ENCODE results near the gene QPRT.
"Not testable (repeated sequence)": the region's sequence is repeated elsewhere in the genome, so short reads cannot be mapped to it uniquely, and the experiment has no call there.

The QPRT gene

DNA sequence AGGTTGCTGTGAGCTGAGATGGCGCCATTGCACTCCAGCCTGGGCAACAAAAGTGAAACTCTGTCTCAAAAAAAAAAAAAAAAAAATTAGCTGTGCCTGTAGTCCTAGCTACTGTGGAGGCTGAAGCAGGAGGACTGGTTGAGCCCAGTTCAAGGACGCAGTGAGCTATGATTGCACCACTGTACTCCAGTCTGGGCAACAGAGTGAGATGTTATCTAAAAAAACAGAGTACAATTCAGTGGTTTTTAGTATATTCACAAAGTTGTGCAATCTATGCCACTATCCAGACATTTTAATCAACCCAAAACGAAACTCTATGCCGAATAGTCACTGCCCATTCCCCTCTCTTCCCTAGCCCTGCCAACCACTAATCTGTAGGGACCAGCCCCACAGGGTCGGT is 41.7 kb downstream of the QPRT start:
- DNase-seq, result no peak

DNA sequence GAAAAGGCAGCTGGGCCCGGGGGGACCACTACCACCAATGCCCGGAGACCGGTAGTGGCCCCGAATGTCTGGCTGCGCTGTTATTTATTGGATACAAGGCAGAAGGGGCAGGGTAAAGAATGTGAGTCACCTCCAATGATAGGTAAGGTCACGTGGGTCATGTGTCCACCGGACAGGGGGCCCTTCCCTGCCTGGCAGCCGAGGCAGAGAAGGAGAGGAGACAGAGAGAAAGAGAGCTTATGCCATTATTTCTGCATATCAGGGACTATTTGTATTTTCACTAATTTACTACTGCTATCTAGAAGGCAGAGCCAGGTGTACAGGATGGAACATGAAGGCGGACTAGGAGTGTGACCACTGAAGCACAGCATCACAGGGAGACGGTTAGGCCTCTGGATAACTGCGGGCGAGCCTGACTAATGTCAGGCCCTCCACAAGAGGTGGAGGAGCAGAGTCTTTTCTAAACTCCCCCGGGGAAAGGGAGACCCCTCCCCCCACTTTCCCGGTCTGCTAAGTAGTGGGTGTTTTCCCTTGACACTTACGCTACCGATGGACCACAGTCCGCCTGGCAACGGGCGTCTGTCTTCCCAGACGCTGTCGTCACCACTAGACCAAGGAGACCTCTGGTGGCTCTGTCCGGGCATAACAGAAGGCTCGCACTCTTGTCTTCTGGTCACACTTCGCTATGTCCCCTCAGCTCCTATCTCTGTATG is 42.3 kb downstream of the QPRT start:
- DNase-seq, result peak; percentile 59

DNA sequence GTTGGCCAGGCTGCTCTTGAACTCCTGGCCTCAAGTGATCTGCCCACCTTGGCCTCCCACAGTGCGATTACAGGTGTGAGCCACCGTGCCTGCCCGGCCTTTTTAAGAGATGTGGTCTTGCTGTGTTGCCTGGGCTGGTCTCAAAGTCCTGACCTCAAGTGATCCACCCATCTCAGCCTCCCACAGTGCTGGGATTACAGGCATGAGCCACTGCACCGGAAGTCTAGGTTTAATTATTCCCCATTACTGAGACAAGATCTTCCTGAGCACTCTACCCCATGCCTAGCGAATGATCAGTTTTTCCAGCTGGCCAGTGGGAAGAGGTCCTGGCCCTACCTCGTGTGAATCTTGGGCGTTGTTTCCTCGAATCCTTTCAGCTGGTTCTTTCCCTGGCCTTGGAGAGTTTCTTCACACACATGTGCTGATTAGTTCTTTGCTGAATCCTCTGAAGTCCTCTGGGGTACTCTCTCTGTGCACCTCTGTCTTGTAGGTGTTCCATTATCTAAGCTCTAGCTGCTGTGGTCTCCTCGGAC is 47.9 kb downstream of the QPRT start:
- DNase-seq, result no peak

DNA sequence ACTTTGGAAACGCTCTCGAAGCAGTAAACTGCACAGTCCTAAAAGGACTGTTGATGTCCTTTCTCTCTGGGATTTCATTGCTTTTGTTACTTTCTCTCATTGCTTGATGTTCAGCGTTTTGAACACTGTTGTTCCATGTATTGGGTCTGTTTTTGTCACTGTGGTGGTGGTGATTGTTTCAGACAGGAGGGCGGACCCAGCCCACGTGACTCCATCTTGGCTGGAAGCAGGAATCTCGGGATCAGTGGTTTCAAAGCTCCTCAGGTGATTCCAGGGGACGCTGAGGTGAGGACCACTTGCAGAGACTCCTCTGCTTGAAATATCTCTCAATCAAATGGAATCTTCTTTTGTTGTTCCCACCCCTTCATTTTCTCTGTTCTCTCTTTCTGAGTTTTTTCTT is 48.5 kb downstream of the QPRT start:
- no peak for DNase-seq

DNA sequence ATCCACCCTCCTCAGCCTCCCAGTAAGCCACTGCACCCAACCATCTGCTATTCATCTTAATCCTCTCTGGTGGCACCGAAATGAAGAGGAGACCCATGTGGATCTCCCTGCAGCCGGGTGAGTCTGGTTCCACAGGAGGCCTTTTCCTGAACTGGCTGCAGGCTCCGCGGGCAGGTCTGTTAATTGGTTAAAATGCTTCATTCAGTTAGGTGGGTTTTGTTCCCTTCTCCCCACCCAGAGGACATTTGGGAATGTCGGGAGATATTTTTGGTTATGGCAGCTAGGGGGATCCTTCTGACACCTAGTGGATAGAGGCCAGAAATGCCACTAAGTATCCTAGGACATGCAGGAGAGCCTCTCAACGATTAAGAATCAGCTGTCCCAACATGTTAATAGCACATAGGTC is 50.1 kb downstream of the QPRT start:
- no peak for DNase-seq

DNA sequence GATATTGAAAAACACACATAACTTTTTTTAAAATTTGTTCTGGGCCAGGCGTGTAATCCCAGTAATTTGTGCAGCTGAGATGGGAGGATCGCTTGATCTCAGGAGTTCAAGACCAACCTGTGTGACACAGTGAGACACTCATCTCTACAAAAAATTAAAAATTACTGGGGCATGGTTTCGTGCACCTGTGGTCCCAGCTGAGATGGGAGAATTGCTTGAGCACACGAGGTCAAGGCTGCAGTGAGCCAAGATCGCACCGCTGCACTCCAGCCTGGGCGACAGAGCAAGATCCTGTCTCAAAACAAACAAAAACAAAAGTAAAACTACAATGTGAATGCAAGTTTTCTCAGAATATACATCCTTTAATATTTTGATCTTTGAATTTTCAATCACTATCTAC is 51.7 kb downstream of the QPRT start:
- no peak for DNase-seq

DNA sequence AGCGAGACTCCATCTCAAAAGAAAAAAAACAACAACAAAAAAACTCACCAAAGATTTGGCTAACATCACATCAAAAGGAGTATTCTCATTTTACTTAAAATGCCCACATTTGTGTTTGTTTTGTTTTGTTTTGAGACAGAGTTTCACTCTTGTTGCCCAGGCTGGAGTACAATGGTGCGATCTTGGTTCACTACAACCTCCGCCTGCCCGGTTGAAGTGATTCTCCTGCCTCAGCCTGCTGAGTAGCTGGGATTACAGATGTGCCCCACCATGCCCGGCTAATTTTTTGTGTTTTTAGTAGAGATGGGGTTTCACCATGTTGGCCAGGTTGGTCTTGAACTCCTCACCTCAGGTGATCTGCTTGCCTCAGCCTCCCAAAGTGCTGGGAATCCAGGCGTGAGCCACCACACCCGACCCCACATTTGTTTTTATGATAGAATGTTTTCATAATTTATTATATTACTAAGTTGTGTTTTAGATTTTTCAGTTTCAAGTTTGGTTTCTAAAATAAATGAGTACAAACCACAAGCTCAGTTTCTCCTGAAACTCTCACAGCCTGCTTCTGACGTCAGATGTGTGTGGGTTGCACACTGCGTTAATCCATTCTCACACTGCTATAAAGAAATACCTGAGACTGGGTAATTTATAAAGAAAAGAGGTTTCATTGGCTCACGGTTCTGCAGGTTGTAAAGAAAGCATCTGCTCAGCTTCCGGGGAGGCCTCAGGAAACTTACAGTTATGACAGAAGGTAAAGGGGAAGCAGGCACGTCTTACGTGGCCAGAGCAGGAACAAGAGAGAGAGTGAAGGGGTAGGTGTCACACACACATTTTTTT is 53.0 kb downstream of the QPRT start:
- peak; percentile 43 for DNase-seq

DNA sequence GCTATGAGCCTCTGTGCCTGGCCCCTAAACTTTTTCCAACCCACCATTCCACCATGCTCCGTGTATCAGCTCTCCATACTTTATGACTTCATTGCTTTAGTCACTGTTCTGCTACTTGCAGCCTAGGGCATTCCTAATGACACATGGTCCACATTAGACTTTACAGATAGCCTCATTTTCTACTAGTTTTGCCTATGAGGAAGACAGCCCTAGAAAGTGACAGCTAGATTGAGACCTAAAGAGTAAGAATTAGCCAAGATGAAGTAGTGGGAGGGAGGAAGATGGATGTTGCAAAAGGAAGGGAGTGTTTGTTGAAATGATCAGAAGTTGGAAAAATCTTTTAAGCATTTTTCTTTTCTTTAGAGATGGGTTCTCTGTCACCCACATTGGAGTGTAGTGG is 55.8 kb downstream of the QPRT start:
- DNase-seq, result no peak

DNA sequence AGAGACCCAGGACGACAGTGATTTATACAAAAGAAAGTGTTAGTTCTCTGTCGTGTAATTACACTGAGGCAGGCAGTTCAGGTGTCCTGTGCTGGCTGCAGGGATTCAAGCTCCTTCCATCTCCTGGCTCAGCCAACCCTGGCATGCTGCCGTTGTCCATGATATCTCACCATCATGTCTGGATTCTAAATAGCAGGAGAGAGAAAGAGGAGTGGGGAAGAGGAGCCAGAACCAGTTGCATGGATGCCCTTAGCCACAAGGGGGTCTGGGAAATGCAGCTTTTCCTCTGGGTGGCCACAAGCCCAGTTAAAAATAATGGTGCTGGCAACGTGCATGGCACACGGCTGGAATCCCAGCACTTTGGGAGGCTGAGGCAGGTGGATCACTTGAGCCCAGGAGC is 57.1 kb downstream of the QPRT start:
- DNase-seq, result no peak

DNA sequence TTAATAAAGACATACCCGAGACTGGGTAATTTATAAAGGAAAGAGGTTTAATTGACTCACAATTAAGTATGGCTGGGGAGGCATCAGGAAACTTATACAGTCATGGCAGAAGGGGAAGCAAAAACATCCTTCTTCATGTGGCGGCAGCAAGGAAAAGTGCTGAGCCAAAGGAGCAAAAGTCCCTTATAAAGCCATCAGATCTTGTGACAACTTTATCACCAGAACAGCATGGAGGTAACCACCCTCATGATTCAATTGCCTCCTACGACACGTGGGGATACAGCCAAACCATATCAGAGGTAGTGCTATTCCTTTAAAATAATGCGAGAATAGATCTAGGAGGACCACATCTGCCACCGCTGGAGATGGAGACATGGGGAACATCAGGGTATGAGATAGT is 57.8 kb downstream of the QPRT start:
- no peak for DNase-seq

DNA sequence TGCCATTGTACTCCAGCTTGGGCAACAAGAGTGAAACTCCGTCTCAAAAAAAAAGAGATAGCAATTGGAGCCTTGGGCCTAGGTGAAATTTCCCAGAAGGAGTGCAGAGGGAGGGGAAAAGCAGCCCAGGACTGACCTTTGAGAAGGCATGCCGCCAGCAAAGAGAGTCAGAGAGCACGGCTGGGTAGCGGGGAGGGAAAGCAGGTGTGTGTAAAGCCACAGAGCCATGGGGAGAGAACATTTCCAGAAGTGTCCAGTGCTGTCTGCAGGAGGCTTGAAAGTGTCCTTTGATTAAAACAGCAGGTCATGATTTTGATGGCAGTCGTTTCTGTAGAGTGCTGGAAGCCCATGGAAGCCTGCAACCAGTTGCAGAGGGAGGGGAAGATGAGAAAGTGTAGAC is 58.7 kb downstream of the QPRT start:
- DNase-seq, result no peak

DNA sequence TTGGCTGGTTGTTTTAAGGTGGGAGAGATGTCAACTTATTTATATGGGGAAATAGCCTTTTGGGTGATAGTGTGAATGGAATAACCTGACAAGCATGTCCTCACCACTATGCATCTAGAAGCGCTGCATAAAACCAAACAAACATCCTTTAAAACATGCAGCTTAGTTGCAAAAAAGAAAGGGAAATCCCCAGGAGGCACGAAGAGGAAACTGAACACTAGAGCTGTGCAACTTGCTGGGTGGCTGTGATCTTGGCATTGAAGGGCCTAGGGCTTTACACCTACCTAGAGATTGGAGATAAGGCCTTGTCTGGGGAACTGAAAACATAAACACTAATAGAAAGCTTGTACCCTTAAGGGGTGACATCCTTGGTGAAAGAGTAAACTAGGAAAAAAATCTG is 59.5 kb downstream of the QPRT start:
- peak; percentile 86 for DNase-seq

DNA sequence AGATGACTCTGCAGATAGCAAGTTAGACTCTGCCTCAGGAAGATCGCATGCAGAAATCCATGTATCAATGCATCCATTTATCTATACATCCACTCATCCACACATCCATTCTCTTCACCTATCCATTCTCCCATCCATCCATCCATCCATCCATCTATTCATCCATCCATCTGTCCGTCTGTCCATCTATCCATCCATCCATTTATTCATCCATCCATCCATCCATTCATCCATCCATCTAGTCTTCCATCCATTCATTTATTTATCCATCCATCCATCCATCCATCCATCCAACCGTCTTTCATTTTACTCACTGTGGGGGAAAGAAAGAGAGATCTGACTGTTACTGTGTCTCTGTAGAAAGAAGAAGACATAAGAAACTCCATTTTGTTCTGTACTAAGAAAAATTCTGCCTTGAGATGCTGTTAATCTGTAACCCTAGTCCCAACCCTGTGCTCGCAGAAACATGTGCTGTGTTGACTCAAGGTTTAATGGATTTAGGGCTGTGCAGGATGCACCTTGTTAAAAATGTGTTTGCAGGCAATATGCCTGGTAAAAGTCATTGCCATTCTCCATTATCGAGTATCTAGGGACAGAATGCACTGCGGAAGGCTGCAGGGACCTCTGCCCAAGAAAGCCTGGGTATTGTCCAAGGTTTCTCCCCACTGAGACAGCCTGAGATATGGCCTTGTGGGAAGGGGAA is 61.1 kb downstream of the QPRT start:
- not testable (repeated sequence) for DNase-seq

DNA sequence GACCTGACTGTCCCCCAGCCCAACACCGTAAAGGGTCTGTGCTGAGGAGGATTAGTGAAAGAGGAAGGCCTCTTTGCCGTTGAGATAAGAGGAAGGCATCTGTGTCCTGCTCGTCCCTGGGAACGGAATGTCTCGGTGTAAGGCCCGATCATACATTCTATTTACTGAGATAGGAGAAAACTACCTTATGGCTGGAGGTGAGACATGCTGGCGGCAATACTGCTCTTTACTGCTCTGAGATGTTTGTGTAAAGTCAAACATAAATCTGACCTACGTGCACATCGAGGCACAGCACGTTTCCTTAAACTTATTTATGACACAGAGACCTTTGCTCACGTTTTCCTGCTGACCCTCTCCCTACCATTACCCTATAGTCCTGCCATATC is 61.6 kb downstream of the QPRT start:
- DNase-seq, result not testable (repeated sequence)

DNA sequence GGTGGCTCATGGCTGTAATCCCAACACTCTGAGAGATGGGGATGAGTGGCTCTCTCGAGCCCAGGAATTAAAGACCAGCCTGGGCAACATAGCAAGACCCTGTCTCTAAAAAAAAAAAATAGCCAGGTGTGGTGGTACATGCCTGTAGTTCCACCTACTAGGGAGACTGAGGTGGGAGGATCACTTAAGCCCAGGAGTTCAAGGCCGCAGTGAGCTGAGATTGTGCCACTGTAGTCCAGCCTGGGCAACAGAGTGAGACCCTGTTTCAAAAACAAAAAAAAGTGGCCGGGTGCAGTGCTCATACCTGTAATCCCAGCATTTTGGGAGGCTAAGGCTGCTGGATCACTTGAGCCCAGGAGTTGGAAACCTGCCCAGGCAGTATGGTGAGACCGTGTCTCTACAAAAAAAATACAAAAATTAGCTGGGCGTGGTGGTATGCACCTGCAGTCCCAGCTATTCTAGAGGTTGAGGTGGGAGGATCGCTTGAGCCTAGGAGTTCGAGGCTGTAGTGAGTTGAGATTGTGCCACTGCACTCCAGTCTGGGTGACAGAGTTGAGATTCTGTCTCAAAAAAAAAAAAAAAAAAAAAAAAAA is 63.8 kb downstream of the QPRT start:
- no peak for DNase-seq

DNA sequence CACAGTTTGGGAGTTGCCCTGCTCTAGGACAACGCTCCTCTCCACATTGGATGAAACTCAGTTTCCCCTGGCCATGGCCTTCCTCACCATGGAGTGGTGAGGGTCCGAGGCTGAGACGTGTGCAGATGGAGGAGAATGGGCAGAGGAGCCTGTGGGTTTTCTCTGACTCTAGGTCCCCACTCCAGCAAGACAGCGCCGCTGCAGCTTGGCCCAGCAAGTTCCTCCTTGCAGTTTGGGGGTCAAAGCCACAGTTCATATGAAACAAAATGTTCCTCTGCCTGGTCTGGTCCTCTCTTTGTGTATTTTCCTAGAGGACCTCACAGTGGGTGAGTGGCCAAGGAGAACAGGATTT is 64.5 kb downstream of the QPRT start:
- peak; percentile 26 for DNase-seq

DNA sequence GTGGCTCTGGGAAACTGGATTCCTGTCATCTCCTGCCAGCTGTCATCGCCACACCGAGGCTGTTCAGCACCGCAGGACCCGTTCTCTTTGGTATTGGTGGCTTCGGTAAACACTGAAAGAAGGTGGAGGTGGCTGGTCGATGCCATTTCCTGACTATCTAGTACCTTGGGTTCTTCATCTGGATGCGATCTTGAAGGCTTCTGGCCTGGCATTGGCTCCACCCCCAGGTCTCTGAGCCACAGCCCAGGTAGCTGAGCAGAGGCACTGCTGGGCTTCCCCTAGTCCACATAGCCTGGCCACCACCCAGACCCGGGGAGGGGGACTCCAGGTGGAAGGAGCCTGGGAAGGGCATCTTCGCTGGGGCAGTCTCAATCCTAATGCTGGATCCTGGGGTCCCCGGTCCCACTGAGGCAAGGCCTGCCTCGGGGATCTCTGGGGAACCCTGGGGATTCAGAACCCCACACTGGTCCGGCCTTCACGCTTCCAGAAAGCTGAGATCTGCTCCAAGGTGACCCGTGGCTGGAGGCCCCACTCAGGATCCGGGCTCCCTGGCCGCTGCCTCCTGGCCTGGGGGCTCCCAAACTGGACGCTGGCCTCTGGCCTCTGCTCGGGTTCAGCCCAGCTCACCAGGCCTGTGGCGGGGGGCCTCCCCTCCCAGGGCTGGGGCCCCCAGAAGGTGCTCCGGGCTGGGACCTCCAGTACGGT is 65.0 kb downstream of the QPRT start:
- DNase-seq, result peak; percentile 79

DNA sequence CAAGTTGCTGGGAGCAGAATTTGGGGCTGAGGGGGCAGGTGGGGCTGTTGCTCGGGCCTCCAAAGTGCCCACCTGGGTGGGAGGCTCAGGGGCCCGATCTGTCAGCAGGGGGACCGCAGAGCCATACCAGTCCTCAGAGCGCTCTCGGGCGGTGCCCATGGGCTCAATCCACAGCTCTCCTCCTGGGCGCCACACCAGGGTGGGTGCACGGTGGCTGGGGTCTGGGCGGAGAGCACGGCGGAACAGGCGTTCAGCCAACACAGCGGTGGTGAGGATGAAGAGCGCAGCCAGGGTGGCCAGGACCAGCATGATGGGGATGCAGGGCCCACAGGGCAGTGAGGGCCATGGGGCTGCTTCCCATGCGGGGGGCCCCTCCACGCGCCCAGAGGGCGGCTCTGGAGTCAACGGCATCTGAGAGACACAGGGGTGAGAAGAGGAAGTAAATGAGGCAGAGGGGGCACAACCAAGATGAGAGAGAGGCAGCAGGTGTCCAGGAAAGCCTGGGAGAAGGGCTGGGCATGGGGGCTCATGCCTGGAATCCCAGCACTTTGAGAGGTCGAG is 65.6 kb downstream of the QPRT start:
- peak; percentile 43 for DNase-seq

DNA sequence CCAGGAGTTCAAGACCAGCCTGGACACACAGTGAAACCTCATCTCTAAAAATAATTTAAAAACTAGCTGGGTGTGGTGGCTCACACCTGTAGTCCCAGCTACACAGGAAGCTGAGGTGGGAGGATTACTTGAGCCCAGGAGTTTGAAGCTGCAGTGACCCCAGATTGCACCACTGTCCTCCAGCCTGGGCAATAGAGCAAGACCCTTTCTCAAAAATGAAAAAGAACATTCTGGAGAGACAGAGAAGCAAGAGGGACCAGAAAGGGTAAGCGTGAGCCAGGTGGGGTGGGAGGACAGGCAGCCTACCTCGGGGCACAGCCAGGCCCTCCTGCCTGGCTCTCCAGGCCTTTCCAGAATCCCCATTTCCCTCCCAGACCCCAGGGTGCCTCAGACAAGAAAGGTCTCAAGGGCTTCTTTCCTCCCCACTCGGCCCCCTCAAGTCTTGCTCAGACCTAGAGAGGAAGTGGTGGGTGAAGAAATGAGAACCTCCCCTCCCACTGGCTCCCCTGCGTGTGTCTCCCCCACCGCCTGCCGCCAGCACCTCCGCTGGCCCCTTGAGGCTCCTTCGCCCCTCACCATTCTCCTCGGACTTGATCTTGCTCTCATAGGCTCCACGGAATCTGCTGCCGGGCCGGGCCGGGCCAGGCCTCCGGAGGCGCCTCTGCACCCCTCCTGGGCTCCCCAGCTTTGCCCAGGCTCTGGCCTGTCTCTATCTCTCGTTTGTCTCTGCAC is 66.3 kb downstream of the QPRT start:
- DNase-seq, result peak; percentile 72

DNA sequence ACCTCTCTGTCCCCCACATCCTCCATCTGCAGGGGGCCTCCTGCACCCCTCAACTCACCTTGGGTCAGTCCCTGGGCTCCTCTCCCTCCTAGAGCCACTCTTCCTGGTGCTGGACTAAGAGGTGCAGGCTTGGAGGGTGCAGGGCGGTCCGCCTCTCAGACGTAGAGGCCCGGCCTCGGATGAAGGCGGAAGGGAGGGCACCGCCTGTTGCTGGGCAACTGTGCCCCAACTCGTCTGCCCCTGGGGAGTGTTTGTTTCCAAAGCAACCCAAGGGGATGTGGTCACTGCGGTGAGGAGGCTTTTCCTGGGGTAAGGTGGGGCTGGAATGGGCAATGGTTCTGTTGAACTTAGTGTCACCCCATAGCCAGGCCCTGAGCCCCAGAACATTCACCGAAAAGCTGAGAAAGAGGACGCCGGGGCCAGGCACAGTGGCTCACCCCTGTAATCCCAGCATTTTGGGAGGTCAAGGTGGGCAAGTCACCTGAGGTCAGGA is 66.9 kb downstream of the QPRT start, which contains the start of gene C16orf54:
C16orf54 (minus strand) TSS at position 138 of the 493 bp plus-strand sequence. CDS start 1,039 bp downstream, outside the sequence.
- DNase-seq, result peak; percentile 97

DNA sequence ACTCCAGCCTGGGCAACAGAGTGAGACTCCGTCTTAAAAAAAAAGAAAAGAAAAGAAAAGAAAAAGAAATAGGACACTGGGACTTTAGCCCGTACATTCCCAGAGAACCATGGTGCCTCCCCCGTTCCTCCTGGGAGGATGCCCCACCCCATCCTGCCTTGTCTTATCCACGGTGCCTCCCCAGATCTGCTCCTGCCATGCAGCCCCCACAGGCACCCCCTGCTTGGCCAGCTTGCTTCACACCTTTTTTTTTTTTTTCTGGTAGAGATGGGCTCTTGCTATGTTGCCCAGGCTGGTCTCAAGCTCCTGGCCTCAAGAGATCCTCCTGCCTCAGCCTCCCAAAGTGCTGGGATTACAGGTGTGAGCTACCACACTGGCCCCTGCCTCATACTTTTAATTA is 67.5 kb downstream of the QPRT start:
- DNase-seq, result peak; percentile 46

Measured in CD4-positive, alpha-beta T cell treated with Interleukin-12 subunit alpha and Interleukin-12 subunit beta, for 1 hour (primary cell).